ENCODE results near the gene THEMIS.

GRCh38 chr6:127941228-127941627 is 40.4 kb upstream of the THEMIS start:
- TF ChIP-seq FOXM1 (IDR thresholded peaks at IDR 0.05; ENCODE audit: borderline replicate concordance, low read depth) (no peak), CEBPB (IDR thresholded peaks at IDR 0.05) (no peak), MAX (IDR thresholded peaks at IDR 0.05) (no peak), ZBTB7A (IDR thresholded peaks at IDR 0.05; ENCODE audit: low read depth) (no peak)
